LNCaP clone FGC (cell line): ENCODE measurements around the gene FITM1.

Experiments used
- DNase-seq: peaks from one replicate; pipeline ENCODE4 v3.0.0-alpha.2; 2011; ENCODE audit warnings: low read depth
- H3K4me3 ChIP-seq: 2 replicates; pipeline ENCODE4 v1.5.1; 2011; ENCODE audit warnings: mild to moderate bottlenecking, low read depth, low read length, control low read depth
- CTCF ChIP-seq: IDR thresholded peaks from 2 replicates; pipeline ENCODE4 v1.5.1; 2012; ENCODE audit warnings: mild to moderate bottlenecking; ENCODE audit not compliant: control insufficient read depth, insufficient read depth; ENCODE audit errors: extremely low read depth

The FITM1 gene

GRCh38 chr14:24092505-24093206 is 37.8 kb upstream of the FITM1 start:
- DNase-seq = no peak
- TF ChIP-seq CTCF = no peak
- no peak overlapping the region for H3K4me3 ChIP-seq

- H3K4me3 ChIP-seq = no peak overlapping the region
- DNase-seq = no peak
- no peak for TF ChIP-seq CTCF
Measured at GRCh38 chr14:24093207-24093900, 37.1 kb upstream of the FITM1 start.

GRCh38 chr14:24093901-24094840 is 36.3 kb upstream of the FITM1 start, which contains the start of gene PCK2:
Gene PCK2 (plus strand): TSS chr14:24094311. CDS start chr14:24094406, 95 bp downstream.
- peak within 1 kb of the TSS; percentile 76 for H3K4me3 ChIP-seq
- DNase-seq = peak; percentile 87
- TF ChIP-seq CTCF = no peak

GRCh38 chr14:24094841-24095270 is 35.6 kb upstream of the FITM1 start:
- peak overlapping the region; percentile 76 for H3K4me3 ChIP-seq
- no peak for DNase-seq
- TF ChIP-seq CTCF = no peak

GRCh38 chr14:24095271-24096068 is 35.0 kb upstream of the FITM1 start:
- no peak for DNase-seq
- H3K4me3 ChIP-seq = peak overlapping the region; percentile 76

More at GRCh38 chr14:24095271-24096068, 35.0 kb upstream of the FITM1 start:
- TF ChIP-seq CTCF = no peak
